ENCODE data around the gene RNF217.

- TF ChIP-seq, protein P1, sequence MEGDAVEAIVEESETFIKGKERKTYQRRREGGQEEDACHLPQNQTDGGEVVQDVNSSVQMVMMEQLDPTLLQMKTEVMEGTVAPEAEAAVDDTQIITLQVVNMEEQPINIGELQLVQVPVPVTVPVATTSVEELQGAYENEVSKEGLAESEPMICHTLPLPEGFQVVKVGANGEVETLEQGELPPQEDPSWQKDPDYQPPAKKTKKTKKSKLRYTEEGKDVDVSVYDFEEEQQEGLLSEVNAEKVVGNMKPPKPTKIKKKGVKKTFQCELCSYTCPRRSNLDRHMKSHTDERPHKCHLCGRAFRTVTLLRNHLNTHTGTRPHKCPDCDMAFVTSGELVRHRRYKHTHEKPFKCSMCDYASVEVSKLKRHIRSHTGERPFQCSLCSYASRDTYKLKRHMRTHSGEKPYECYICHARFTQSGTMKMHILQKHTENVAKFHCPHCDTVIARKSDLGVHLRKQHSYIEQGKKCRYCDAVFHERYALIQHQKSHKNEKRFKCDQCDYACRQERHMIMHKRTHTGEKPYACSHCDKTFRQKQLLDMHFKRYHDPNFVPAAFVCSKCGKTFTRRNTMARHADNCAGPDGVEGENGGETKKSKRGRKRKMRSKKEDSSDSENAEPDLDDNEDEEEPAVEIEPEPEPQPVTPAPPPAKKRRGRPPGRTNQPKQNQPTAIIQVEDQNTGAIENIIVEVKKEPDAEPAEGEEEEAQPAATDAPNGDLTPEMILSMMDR (IDR thresholded peaks at IDR 0.05) = no peak
- no peak for TF ChIP-seq TCF7L2 (IDR thresholded peaks at IDR 0.05; ENCODE audit: low read depth, low read length)
Observed at GRCh38 chr6:125075741-125076481, 113.7 kb downstream of the RNF217 start.
